ENCODE results near the gene COL17A1.

Gene COL17A1

DNA sequence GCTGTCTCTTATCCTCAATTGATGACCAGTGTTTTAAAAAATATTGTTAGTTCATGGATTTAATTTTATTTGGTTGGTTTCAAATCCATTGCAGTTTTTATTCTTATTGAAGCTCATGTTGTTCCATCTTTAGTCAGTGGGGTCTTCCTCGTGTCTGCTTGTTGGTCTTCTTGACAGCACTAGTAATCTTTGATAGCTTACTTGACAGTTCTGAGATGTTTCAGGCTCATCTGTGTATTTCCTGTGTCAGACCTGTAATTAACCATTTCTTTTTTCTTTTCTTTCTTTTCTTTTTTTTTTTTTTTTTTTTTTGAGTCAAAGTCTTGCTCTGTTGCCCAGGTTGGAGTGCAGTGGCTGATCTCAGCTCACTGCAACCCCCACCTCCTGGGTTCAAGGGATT, 90.5 kb downstream of the COL17A1 start:
- in situ Hi-C loops (cut with MboI; ENCODE audit: low sequenced_read_pairs): no loop called here

- in situ Hi-C loops (cut with MboI; ENCODE audit: low sequenced_read_pairs): no loop called here
These were observed 94.1 kb downstream of the COL17A1 start for GRCh38 chr10:103991393-103992128.

- in situ Hi-C loops (cut with MboI; ENCODE audit: low sequenced_read_pairs): no loop called here
These were observed 95.1 kb downstream of the COL17A1 start for GRCh38 chr10:103990531-103990930.

GRCh38 chr10:103990121-103990520, 95.6 kb downstream of the COL17A1 start:
- in situ Hi-C loops (cut with MboI; ENCODE audit: low sequenced_read_pairs): no loop called here

DNA sequence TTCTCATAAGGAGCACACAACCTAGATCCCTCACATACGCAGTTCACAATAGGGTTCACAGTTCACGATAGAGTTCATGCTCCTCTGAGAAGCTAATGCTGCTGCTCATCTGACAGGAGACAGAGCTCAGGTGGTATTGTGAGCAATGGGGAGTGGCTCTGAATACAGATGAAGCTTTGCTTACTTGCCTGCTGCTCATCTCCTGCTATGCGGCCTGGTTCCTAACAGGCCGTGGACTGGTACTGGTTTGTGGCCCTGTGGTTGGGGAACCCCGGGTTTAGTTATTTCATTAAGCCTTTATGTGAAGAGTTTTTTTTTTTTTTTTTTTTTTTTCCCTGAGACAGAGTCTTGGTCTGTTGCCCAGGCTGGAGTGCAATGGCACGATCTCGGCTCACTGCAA, 99.3 kb downstream of the COL17A1 start:
- in situ Hi-C loops (cut with MboI; ENCODE audit: low sequenced_read_pairs): no loop called here

DNA sequence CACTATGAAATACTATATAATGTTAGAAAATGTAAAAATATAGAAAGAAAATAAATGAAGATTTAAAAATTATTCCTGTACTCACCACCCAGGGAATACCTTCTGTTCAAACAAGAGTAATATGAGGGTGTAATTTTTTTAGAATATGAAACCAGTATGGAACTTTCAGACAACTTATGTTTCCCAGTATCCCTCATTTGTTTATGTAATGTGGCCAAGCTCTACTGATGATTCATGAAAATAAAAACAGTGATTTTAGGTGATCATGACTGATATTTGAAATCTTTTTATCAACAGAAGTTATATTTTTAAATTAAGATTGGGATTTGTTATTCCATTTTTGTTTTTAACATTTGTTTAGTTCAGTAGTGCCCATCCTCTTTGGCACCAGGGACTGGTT, 100.0 kb downstream of the COL17A1 start:
- in situ Hi-C loops (cut with MboI; ENCODE audit: low sequenced_read_pairs): no loop called here

DNA sequence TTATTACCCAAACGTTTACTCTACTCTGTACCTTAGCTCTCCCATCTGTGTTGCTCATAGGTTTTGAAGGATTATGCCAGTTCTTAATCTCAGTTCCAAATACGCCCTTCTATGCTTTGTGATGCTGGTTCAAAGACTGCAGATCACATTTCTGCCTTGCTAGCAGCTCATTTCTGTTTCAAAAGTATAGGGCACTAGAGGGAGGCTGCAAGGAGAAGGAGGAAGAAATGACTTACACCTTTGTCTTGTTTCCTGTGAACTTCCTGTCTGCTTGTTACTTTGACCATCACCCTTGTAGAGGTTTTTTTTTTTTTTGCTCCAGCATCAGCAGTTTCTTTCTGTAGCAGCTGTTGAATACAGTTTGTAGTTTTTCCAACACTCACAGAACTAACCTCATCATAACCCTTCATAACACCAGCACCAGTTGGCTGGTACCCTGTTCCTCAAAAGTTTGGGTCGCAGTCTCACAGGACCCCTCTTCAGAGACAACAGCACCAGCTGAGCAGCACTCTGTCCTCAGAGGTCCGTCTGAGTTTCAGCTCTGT, 102.2 kb downstream of the COL17A1 start:
- in situ Hi-C loops (cut with MboI; ENCODE audit: low sequenced_read_pairs): no loop called here

DNA sequence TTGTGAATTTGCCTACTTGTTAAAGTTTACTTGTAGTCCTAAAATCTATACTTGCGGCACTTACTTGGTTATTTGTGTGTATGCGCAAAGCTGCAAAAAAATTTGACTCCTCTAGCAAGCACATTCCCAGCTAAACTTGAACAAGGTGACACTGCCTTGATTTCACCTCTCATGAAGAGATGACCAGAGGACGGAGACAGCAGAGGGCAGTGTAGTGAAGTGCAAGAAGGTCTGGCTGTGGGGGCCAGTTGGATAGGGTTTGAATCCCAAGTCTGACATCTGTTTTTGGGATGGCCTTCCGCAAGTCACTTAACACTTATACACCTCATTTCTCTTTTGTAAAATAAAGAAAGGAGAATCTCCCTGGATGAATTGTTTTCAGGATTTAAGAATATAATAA, 103.0 kb downstream of the COL17A1 start:
- in situ Hi-C loops (cut with MboI; ENCODE audit: low sequenced_read_pairs): no loop called here
